Fibroblast of mammary gland (primary cell): ENCODE results near the gene SSTR5.
"Not testable (repeated sequence)": the region's sequence is repeated elsewhere in the genome, so short reads cannot be mapped to it uniquely, and the experiment has no call there.

Experiments
- DNase-seq: peaks from one replicate; pipeline ENCODE4 v3.0.0-alpha.2; 2010; ENCODE audit warnings: low read depth
- H3K4me3 ChIP-seq: 2 replicates; pipeline ENCODE4 v1.5.1; 2011; ENCODE audit warnings: low read depth, mild to moderate bottlenecking, low read length, moderate library complexity; ENCODE audit not compliant: control insufficient read depth
- TF ChIP-seq, protein P1 (sequence below): conservative IDR thresholded peaks from 2 replicates; pipeline ENCODE4 v1.5.1; 2011; ENCODE audit warnings: low read depth, low read length, inconsistent platforms; ENCODE audit not compliant: control insufficient read depth, insufficient read depth

The SSTR5 gene

GRCh38 chr16:1082266-1082951 is 9.9 kb downstream of the SSTR5 start:
- TF ChIP-seq, protein P1, sequence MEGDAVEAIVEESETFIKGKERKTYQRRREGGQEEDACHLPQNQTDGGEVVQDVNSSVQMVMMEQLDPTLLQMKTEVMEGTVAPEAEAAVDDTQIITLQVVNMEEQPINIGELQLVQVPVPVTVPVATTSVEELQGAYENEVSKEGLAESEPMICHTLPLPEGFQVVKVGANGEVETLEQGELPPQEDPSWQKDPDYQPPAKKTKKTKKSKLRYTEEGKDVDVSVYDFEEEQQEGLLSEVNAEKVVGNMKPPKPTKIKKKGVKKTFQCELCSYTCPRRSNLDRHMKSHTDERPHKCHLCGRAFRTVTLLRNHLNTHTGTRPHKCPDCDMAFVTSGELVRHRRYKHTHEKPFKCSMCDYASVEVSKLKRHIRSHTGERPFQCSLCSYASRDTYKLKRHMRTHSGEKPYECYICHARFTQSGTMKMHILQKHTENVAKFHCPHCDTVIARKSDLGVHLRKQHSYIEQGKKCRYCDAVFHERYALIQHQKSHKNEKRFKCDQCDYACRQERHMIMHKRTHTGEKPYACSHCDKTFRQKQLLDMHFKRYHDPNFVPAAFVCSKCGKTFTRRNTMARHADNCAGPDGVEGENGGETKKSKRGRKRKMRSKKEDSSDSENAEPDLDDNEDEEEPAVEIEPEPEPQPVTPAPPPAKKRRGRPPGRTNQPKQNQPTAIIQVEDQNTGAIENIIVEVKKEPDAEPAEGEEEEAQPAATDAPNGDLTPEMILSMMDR = no peak
- peak; percentile 4 for DNase-seq
- no peak overlapping the region for H3K4me3 ChIP-seq

DNA sequence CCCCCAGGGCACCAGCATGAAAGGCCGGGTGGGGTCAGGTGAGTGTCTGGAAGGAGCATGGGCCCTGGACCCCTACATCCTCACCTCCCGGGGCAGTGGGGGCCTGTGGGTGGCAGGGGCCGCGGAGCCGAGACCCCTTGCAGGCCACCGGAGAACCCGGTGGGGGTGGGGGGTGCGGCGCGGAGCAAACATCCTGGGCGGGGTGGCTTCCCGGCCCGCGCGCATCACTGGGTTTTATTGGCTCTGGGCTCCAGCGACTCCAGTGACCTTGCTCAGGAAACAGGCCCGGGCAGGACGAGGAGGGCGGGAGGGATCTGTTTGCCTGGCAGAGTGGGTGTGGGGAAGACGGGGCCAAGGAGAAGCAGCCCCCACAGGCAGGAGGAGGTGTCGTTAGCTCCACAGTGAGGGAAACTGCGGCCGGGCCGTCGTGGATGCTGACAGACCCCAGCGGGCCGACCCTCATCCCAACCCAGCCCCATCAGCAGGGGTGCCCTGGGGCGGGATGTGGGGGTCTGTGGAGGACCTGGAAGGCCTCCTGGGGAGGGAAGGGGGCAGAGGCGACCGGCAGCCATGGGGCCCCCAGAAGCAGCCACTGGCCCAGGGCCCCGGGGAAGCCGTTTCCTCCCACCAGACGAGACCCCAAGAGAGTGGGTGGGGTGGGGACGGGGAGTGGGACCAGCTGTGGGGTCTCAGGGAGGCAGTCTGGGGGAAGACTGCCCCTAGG is 10.6 kb downstream of the SSTR5 start:
- H3K4me3 ChIP-seq = no peak overlapping the region
- no peak for DNase-seq
- TF ChIP-seq, protein P1 = no peak

GRCh38 chr16:1084971-1085370 is 12.4 kb downstream of the SSTR5 start:
- TF ChIP-seq, protein P1 = no peak
- no peak overlapping the region for H3K4me3 ChIP-seq
- DNase-seq = no peak

DNA sequence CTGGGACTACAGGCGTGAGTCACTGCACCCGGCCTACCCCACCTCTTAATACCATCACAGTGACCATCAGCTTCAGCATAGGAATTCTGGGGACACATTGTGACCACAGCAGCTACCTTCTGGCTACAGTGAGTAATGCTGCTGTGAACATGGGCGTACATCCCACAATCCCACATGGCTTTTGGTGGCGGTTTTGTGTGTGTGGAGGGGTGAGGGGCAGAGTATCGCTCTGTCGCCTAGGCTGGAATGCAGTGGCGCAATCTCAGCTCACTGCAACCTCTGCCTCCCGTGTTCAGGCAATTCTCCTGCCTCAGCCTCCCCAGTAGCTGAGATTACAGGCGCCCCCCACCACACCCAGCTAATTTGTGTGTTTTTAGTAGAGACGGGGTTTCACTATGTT is 13.9 kb downstream of the SSTR5 start:
- H3K4me3 ChIP-seq, DNase-seq: not testable (repeated sequence)

DNA sequence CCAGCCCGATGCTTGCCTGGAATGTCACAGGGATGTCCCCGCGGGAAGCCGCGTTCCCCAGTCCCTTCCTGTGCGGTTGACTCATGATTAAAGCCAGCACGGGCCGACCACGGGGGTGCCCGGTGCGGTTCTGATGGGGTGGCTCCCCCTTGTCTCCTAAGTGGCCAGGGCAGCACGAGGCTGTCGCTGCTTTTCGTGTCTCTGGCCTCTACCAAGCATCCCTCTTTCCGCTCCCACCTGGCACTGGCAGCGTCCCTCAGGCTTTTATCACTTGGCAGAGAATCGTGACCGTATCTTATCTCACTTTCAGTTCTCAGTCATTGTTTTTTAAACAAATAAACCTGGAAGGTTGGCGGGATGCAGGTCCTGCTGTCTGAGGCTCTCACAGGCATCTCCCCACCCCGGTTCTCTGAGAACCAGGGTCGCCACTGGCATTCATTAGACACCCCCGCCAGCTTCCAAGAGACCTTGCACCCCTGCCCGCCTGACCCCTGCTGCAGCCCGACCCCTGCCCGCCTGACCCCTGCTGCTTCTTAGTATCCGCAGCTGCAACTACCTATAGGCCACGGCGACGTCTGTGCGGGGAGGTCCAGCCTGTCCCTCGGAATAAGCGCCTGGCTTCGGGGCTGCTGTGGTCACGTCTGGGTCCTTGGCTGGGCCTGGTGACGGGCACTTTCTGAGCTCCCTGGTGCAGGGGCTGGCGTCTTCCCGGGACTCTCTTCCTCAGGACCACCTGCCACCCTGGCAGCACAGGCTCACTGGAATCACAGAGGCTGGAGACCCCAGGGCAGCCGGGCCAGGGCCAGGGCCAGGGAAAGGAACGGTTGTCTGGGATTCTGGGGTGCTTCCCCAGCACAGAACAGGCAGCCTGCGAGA is 16.0 kb downstream of the SSTR5 start:
- no peak overlapping the region for H3K4me3 ChIP-seq
- no peak for DNase-seq
- TF ChIP-seq, protein P1 = no peak

- H3K4me3 ChIP-seq = no peak overlapping the region
- TF ChIP-seq, protein P1 = no peak
- no peak for DNase-seq
Observed at GRCh38 chr16:1089439-1089821, 16.9 kb downstream of the SSTR5 start.

DNA sequence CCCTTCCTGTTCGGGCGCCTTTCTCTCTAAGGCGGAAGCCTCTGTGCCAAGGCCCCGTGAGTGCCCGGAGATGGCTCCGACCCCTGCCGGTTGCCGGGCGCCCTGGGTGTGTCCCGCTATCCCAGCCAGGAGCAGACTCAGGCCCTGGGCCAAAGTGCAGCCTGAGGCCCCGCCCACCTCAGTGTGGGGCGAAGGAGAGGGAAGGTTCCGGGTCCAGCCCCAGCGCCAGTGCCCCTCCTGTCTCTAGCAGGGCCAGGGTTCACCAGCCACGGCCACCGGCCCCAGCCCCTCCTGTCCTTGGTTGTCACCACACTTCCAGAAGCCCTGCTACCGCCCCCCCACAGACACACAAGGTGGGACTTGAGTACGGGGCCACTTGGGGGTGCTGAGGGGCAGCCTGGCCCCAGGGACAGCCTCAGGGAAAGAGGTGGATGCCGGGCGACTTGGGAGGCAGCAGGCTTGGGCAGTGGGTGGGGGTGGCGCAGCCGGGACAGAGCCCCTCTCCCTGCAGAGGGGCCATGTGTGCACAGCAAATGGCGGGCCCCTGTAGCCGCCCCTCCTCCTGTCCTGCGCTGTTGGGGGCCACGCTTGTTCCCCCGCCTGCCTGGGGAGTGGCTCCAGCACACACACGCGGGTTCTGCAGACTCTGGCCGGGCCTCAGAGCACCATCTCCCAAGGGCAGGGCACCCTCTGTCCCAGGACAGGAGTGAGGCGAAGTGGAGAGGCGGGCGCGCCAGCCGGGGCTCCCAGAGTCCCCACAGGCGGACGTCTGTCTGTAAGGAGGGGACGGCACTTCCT is 17.5 kb downstream of the SSTR5 start:
- TF ChIP-seq, protein P1 = no peak
- no peak overlapping the region for H3K4me3 ChIP-seq
- no peak for DNase-seq
